Stimulated activated CD4-positive, alpha-beta T cell treated with anti-CD3 and anti-CD28 coated beads, Interleukin-4, amount 100 ng/mL, for 48 hours (primary cell): ENCODE results near the gene NOS3.

ENCODE experiments used
- DNase-seq, 2 donors: peaks; one replicate each; pipeline ENCODE4 v3.0.0-alpha.2; 2020; ENCODE audit warnings: low read depth in 2 of 2

The NOS3 gene

GRCh38 chr7:150979713-150980390, 11.0 kb upstream of the NOS3 start:
- no peak for DNase-seq

DNA sequence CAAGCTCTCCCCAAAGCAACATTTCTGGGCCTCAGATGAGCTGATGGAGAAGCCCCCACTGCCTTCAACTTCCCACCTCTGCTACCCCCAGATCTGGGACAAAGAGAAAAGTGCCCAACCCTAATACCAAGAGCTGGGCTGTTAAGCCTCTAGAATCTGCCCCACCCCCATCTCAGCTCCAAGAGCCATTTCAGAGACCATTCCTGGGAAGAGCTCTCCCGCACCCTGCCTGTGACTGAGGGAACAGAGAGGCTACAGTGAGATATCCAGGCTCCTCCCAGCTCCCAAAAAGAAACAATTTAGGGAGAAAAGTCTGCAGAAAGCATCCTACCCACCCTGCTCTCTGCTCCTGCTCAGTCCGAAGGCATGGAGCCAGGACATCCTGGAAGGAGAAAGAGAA, 10.2 kb upstream of the NOS3 start:
- no peak for DNase-seq

GRCh38 chr7:150981644-150982043, 9.2 kb upstream of the NOS3 start:
- DNase-seq = no peak

DNA sequence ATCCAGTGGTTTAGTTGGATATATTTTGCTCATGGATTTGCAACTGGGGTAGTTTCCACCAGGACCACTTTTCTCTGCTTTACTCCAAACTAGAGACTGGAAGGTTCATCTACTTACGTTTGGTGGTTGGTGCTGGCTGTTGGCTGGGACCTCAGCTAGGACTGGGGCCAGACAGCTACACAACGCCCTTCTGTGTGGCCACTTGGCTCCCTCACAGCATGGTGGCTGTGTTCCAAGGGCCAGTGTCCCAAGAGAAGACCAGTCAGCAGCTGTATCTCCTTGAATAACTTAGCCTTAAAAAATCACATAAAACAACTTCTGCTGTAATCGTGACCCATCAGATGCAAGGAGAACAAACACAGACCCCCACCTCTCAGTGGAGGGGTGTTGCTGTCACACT, 8.5 kb upstream of the NOS3 start:
- no peak for DNase-seq

DNA sequence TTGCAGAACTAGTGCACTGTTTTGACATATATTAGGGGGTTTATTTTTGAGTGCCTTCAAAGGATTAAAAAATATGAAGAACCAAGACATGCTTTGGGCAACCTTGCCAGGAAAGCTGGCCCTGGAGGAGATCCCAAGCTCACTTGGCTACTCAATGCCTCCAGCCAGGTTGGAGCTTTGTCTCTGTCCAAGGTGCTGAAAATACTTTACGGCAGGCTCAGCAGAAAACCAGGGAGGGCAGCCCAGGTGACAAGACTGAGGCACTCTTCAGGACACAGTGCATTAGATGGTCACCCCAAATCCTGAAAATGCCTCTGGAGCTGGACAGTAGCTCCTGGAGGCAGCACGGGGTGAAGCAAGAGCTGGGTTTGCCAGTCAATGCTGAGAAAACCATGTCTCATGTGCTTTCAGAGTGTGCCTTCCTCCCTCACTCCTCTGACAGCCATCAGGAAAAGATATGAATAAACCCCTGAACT, 6.9 kb upstream of the NOS3 start:
- DNase-seq = no peak

- DNase-seq = peak; percentile 43 to 54
Observed at GRCh38 chr7:150986099-150986512, 4.7 kb upstream of the NOS3 start.

DNA sequence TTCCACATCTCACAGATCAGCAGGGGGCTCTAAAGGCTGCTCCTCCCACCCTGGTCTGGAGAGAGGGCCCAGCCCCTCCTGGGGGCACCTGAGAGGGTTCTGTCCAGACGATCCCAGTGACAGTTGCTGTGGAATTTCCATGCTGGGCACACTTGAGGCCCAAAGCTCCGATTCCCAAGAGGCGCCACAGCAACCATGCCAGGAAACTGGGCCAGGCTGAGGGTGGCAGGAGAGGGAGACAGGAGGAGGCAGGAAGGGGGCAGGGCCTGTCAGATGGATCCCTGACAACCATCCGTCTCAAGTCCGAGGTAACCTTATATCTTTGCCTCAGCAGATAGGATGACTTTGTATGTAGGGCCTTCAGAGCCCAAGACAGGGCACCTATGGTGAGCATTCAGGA, 4.3 kb upstream of the NOS3 start:
- no peak for DNase-seq

DNA sequence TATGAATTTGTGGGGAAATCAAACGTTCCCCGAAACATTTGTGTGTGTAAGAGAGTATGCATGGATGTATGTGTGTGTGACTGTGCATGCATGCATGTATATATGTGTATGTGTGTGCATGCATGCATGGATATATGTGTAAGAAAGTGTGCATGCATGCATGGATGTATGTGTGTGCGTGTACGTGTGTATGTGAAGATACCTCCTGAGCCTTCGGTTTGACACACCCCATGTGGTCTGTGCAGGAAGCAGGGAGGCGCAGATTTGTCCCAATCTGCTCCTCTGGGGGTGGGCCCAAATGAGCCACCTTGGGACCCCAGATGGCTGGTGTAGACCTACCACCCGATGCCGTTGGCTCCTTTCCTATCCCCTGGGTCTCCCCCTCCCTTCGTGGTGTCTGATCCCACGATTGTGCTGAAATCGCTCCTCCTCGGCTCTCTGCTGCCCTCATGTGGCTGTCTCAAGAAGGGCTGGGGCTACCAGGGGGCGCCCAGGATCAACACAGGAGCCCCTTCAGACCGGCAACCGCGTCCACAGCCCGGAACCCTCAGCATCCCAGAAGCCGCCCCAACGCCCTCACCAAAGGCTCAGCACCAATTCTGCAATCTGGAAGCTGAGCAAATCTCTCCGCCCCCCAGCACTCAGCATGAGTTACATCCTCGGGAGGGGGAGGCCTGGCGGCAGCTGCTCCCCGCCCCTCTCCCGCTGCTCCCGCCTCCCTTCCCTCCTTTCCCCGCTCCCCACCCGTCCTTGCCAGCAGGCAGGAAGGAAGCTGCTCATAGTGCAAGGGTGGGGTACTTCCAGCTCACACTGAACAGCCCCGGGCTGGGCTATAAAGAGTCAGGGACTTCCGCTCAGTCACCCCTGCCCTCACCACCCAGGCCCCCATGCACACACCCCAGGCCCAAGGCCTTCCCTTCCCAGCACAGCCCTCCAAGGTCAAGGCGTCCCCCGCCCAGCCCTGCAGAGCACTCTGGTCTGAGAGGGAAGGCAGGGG, 2.3 kb upstream of the NOS3 start:
- peak; percentile 62 to 71 for DNase-seq

- DNase-seq = no peak
Observed at GRCh38 chr7:150989456-150989855, 1.4 kb upstream of the NOS3 start.

GRCh38 chr7:150992051-150992640, 1.3 kb downstream of the NOS3 start:
- no peak for DNase-seq

GRCh38 chr7:150992833-150993302, 2.1 kb downstream of the NOS3 start:
- no peak for DNase-seq

- no peak for DNase-seq
Observed at GRCh38 chr7:150993511-150993910, 2.7 kb downstream of the NOS3 start.

DNA sequence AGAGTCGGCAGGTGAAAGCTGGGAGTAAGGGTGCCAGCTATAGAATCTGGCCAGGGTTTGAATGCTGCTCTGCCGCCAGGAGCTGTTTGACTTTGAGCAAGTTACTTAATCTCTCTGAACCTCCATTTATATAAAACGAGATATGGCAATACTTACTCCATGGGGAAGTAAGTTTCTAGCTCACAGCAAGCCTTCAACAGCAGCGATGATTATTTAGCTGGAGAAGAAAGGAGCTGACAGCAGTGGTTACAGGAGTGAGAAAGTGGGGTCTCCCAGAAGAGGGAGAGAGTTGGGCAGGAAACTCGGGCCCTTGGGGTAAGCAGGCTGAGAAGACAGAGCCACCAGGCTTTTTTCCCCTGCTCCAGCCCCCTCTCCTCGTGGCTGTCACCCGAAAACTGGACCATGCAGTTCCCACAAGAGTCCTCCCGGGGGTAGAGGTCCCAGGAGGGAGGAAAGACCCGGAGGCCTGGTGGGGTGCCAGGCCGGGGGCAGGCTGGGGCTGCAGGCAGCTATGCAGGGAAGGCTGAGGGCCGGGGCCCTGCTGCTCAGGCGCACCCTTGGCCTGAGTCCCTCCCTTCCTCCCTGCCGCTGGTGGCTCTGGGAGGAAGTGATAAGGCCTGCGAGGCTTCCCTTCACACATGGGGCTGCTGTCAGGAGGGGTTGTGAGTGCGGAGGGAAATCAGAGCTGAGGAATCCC, 3.5 kb downstream of the NOS3 start:
- no peak for DNase-seq

GRCh38 chr7:150994838-150995510, 4.2 kb downstream of the NOS3 start:
- no peak for DNase-seq

DNA sequence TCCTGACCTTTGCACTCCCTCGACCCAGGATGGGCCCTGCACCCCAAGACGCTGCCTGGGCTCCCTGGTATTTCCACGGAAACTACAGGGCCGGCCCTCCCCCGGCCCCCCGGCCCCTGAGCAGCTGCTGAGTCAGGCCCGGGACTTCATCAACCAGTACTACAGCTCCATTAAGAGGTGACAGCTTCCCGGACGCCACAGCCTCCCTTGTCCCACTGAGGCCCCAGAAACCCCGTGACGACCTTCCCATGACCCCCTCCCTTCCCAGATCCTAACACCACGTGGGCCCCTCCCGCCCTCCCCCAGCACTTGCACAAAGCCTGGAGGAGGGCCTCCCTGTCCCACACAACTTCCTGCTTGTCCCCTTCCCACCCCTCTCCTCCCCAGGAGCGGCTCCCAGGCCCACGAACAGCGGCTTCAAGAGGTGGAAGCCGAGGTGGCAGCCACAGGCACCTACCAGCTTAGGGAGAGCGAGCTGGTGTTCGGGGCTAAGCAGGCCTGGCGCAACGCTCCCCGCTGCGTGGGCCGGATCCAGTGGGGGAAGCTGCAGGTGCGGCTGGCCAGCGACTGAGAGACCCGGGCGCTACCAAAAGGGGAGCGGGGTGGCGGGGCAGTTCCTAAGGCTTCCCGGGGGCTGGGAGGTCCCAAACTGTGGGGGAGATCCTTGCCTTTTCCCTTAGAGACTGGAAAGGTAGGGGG, 5.7 kb downstream of the NOS3 start:
- DNase-seq = no peak

- DNase-seq = no peak
Observed at GRCh38 chr7:150997075-150997511, 6.3 kb downstream of the NOS3 start.

- no peak for DNase-seq
Observed at GRCh38 chr7:150997817-150998216, 7.0 kb downstream of the NOS3 start.

DNA sequence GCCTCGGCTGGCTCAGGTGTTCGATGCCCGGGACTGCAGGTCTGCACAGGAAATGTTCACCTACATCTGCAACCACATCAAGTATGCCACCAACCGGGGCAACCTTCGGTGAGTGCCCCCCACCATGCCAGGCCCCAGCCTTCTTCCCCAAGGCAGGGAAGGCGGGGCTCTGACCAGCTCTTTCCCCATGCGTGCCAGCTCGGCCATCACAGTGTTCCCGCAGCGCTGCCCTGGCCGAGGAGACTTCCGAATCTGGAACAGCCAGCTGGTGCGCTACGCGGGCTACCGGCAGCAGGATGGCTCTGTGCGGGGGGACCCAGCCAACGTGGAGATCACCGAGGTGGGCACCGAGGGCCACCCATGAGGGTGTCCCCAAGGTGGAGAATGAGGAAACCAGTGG, 7.5 kb downstream of the NOS3 start:
- no peak for DNase-seq

GRCh38 chr7:150999001-150999400, 8.2 kb downstream of the NOS3 start:
- no peak for DNase-seq

DNA sequence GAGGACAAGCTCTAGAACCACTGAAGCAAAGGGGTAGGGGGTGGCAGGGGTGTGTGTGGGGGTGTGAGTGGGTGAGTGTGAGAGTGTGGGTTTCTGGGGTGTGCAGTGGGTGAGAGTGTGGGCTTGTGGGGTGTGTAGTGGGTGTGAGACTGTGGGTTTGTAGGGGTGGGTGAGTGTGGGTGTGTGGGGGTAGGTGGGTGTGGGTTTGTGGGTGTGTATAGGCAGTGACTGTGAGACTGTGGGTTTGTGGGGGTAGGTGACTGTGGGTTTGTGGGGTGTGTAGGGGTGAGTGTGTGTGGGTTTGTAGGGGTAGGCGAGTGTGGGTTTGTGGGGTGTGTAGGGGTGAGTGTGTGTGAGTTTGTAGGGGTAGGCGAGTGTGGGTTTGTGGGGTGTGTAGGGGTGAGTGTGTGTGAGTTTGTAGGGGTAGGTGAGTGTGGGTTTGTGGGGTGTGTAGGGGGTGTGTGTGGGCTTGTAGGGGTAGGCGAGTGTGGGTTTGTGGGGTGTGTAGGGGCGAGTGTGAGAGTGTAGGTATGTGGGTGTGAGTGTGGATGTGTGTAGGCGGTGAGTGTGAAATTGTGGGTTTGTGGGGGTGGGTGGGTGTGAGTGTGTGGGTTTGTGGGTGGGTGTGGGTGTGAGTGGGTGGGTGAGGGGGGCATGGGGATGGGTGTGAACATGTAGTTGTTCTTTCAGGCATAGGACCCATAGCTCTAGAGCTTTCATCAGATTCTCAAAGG, 8.8 kb downstream of the NOS3 start:
- DNase-seq = no peak
